DND-41 (cell line): ENCODE results near the gene NCF4.

ENCODE experiments used
- CTCF ChIP-seq: IDR thresholded peaks from 2 replicates; pipeline ENCODE4 v1.5.1; 2012; ENCODE audit warnings: borderline replicate concordance, low read length, moderate library complexity, mild to moderate bottlenecking; ENCODE audit not compliant: poor library complexity, severe bottlenecking; ENCODE audit errors: extremely low read depth
- EZH2 ChIP-seq: IDR thresholded peaks from 3 replicates; pipeline ENCODE4 v1.6.1; 2012; ENCODE audit warnings: borderline replicate concordance, low read depth, mild to moderate bottlenecking, moderate library complexity, low read length, inconsistent platforms; ENCODE audit not compliant: severe bottlenecking

GRCh38 chr22:36831206-36831605 lies 29.6 kb upstream of the NCF4 start:
- TF ChIP-seq CTCF (no peak), EZH2 (no peak)
